Mononuclear cell (primary cell): ENCODE data around the gene RETN. TPM values are rescaled to one million over a fixed set of nuclear protein-coding genes. Genes with fewer than 3 reads are reported as not detected.

Source experiments
- total RNA-seq: library from RNA; depleted of rRNA; stranded (reverse); fragments of >200 nt; gene quantifications from one replicate; pipeline ENCODE4 v1.2.3, GENCODE V29; 2012

Gene RETN
- total RNA-seq, 1 donor: 47.2 TPM

Other genes starting within 250 kb of the RETN start
- gene PEX11G, start 180.0 kb upstream of the RETN start, total RNA-seq: 0.21 TPM
- gene ZNF358, start 152.9 kb upstream of the RETN start, total RNA-seq: 4.0 TPM
- 7.9 TPM for gene MCOLN1, start 146.4 kb upstream of the RETN start, total RNA-seq
- gene PNPLA6, start 133.3 kb upstream of the RETN start, total RNA-seq: 54.3 TPM
- 0.10 TPM for gene CAMSAP3, start 73.2 kb upstream of the RETN start, total RNA-seq
- 53.2 TPM for gene XAB2, start 39.5 kb upstream of the RETN start, total RNA-seq
- gene PET100, start 39.3 kb upstream of the RETN start, total RNA-seq: 14.3 TPM
- gene PCP2, start 35.3 kb upstream of the RETN start, total RNA-seq: 0.63 TPM
- gene STXBP2, start 31.9 kb upstream of the RETN start, total RNA-seq: 89.7 TPM
- 1.8 TPM for gene MCEMP1, start 8.0 kb downstream of the RETN start, total RNA-seq
- 25.5 TPM for gene TRAPPC5, start 11.8 kb downstream of the RETN start, total RNA-seq
- 25.4 TPM for gene FCER2, start 33.1 kb downstream of the RETN start, total RNA-seq
- 0.63 TPM for gene CLEC4G, start 63.1 kb downstream of the RETN start, total RNA-seq
- gene CD209, start 78.5 kb downstream of the RETN start, total RNA-seq: 0.21 TPM
- not detected for gene CLEC4M, start 94.2 kb downstream of the RETN start, total RNA-seq
- 17.2 TPM for gene EVI5L, start 161.2 kb downstream of the RETN start, total RNA-seq
- gene PRR36, start 205.3 kb downstream of the RETN start, total RNA-seq: 0.10 TPM
- gene LRRC8E, start 219.5 kb downstream of the RETN start, total RNA-seq: not detected
- 23.2 TPM for gene MAP2K7, start 234.8 kb downstream of the RETN start, total RNA-seq
- 0.10 TPM for gene TGFBR3L, start 245.8 kb downstream of the RETN start, total RNA-seq